Right lobe of liver (tissue), 4 donors: ENCODE measurements around the gene VRK2.

Experiments used
- CTCF ChIP-seq, 4 donors: fragments of 200-600 bp in 3 of 4; fragments of 450-650 bp in 1 of 4; IDR thresholded peaks; one replicate each; pipeline versions ENCODE4 v1.5.1 to v1.8.0; 2016 to 2022; ENCODE audit warnings: antibody characterized with exemption in 4 of 4, mild to moderate bottlenecking in 2 of 4
- POLR2A ChIP-seq: fragments of 450-650 bp; IDR thresholded peaks from one replicate; pipeline ENCODE4 v1.6.1; 2017; ENCODE audit warnings: antibody characterized with exemption, mild to moderate bottlenecking
- donor health status: DM: no; HTN: no; CAD: no.
- donor health status: DM: no; HTN: no; CAD: no.
- donor health status: DM: no; HTN: yes; CAD: no.

- TF ChIP-seq CTCF (IDR thresholded peaks at IDR 0.05) (no peak), POLR2A (no peak)
Observed at GRCh38 chr2:58110765-58111164, 64.2 kb downstream of the VRK2 start.
